ENCODE results near the gene MED12L.

DNA sequence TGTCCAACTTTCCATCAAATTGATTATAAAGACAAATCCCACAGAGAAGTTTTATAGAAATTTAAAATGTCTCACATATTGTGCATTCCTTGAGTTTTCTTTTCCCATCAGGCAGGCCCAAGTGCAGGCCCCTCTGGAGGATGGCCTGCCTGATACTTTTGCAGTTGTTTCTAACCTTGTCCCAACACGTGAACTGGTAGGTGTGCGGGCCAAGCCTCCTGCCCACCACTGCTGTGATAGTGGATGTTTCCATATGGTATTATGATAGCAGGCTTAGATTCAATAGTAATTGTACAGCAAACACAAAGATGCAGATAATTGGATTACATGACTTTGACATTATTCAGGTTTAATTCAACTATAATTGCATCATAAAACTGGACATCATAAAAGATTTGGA is 297.6 kb downstream of the MED12L start:
- TF ChIP-seq, protein P1, sequence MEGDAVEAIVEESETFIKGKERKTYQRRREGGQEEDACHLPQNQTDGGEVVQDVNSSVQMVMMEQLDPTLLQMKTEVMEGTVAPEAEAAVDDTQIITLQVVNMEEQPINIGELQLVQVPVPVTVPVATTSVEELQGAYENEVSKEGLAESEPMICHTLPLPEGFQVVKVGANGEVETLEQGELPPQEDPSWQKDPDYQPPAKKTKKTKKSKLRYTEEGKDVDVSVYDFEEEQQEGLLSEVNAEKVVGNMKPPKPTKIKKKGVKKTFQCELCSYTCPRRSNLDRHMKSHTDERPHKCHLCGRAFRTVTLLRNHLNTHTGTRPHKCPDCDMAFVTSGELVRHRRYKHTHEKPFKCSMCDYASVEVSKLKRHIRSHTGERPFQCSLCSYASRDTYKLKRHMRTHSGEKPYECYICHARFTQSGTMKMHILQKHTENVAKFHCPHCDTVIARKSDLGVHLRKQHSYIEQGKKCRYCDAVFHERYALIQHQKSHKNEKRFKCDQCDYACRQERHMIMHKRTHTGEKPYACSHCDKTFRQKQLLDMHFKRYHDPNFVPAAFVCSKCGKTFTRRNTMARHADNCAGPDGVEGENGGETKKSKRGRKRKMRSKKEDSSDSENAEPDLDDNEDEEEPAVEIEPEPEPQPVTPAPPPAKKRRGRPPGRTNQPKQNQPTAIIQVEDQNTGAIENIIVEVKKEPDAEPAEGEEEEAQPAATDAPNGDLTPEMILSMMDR (IDR thresholded peaks at IDR 0.05; ENCODE audit: low read length): no peak
- TF ChIP-seq EZH2 (IDR thresholded peaks at IDR 0.05; ENCODE audit: borderline replicate concordance, low read length): no peak
